Panc1 (cell line): ENCODE data around the gene TMED10. TPM values are rescaled to one million over a fixed set of nuclear protein-coding genes. Genes with fewer than 3 reads are reported as not detected.

ENCODE experiments used
- ATAC-seq: fragments of 200-7000 bp; cut with Tn5 transposase; 2 replicates; pipeline ENCODE4 v1.9.1; 2020; ENCODE audit warnings: mild to moderate bottlenecking, moderate library complexity
- BruUV-seq: library from RNA; stranded (reverse); fragments of 400-500 nt; replicated peaks from 2 replicates; lab custom pipeline; 2021; lab: Mats Ljungman, UMichigan
- CTCF ChIA-PET: fragments of 300-600 bp; sonication (Branson Sonifier 250); formaldehyde crosslinking; loops from one replicate; lab custom pipeline; 2022; ENCODE audit warnings: antibody characterized with exemption; lab: Charles Lee
- POLR2A ChIA-PET: fragments of 300-600 bp; sonication (Branson Sonifier 250); formaldehyde crosslinking; loops from one replicate; lab custom pipeline; 2022; ENCODE audit warnings: antibody characterized with exemption; lab: Charles Lee
- DNase-seq: peaks from one replicate; pipeline ENCODE4 v3.0.0-alpha.2; 2010; ENCODE audit warnings: low read depth, low spot score
- H3K27ac ChIP-seq: 2 replicates; pipeline ENCODE4 v1.5.1; 2011; ENCODE audit warnings: mild to moderate bottlenecking, low read length, inconsistent platforms
- H3K27me3 ChIP-seq: fragments of 200-500 bp; sonication (Bioruptor generic); 2 replicates; pipeline ENCODE4 v1.6.0; 2014; ENCODE audit warnings: low read length, inconsistent platforms; ENCODE audit not compliant: control insufficient read depth, insufficient read depth
- H3K36me3 ChIP-seq: fragments of 200-500 bp; sonication (Bioruptor generic); 2 replicates; pipeline ENCODE4 v1.5.1; 2014; ENCODE audit warnings: inconsistent platforms, mild to moderate bottlenecking, low read length, moderate library complexity; ENCODE audit not compliant: control insufficient read depth, insufficient read depth
- H3K4me1 ChIP-seq: 2 replicates; pipeline ENCODE4 v1.5.1; 2011; ENCODE audit warnings: inconsistent platforms, mild to moderate bottlenecking, low read length, moderate library complexity; ENCODE audit not compliant: control insufficient read depth, insufficient read depth
- H3K4me3 ChIP-seq, 2 experiments: 2 replicates each; pipeline ENCODE4 v1.5.1; 2011 to 2012; ENCODE audit warnings: low read depth in 2 of 2, low read length in 2 of 2, mild to moderate bottlenecking in 2 of 2, inconsistent platforms in 1 of 2, moderate library complexity in 1 of 2
- H3K9me3 ChIP-seq: fragments of 200-500 bp; sonication (Bioruptor generic); 2 replicates; pipeline ENCODE4 v1.5.1; 2014; ENCODE audit warnings: low read depth, mild to moderate bottlenecking, inconsistent platforms, low read length, moderate library complexity; ENCODE audit not compliant: control insufficient read depth, insufficient read depth
- POLR2AphosphoS5 ChIP-seq: IDR thresholded peaks from 2 replicates; pipeline ENCODE4 v1.6.1; 2012; ENCODE audit warnings: mild to moderate bottlenecking, low read depth, low read length, moderate library complexity
- SIN3A ChIP-seq: IDR thresholded peaks from 2 replicates; pipeline ENCODE4 v1.6.1; 2012; ENCODE audit warnings: low read depth, mild to moderate bottlenecking, low read length, moderate library complexity, borderline replicate concordance; ENCODE audit not compliant: insufficient read depth
- TCF7L2 ChIP-seq: IDR thresholded peaks from 2 replicates; pipeline ENCODE4 v1.6.1; 2011; ENCODE audit warnings: mild to moderate bottlenecking, low read depth, low read length, inconsistent platforms
- in situ Hi-C: cut with HindIII; loops from 2 replicates; pipeline ENCODE4 v1.10.0; 2016; ENCODE audit warnings: low sequenced_read_pairs, low pct_unique_long_range_greater_than_20kb
- intact Hi-C: fragments of 100-400 bp; cut with micrococcal nuclease; formaldehyde crosslinking; loops from one replicate; pipeline ENCODE4 v1.10.0; 2022; ENCODE audit not compliant: unreplicated experiment
- total RNA-seq: library from RNA; stranded (reverse); gene quantifications from one replicate; pipeline ENCODE4 v1.2.1, GENCODE V29; 2021; ENCODE audit not compliant: unreplicated experiment
- TF ChIP-seq, protein P1 (sequence below), 2 experiments: IDR thresholded peaks; 2 replicates each; pipeline ENCODE4 v1.6.1; 2011 to 2012; ENCODE audit warnings: low read depth in 2 of 2, control low read depth in 1 of 2, low read length in 1 of 2, mild to moderate bottlenecking in 1 of 2, moderate library complexity in 1 of 2; ENCODE audit not compliant: insufficient read depth in 1 of 2
- TF ChIP-seq, protein P2 (sequence below): fragments of 450-650 bp; IDR thresholded peaks from 2 replicates; pipeline ENCODE4 v1.5.1; 2017; ENCODE audit warnings: mild to moderate bottlenecking

The TMED10 gene
- total RNA-seq, 1 experiment from 2014 or later: 183 TPM

DNA sequence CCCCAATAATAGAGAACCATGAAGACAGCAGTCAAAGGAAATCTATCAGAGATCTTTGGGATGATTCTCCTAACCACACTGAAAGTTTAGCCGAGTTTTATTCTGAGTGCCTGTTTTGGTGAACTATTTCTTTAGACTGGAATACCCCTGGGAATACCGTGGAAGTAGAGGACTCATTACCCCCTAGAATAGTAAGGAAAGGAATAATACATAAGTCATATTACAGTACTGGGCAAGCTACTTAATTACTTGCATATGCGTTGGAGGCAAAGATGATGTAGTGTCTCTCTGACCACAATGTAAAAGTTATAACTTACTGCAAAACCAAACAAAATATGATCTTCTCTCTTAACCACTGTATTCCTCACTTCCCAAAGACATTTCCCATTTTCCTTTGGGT, 81.5 kb downstream of the TMED10 start:
- Histone ChIP-seq H3K9me3 (no peaks in the 10 kb centered on the region), H3K4me3 (no peak overlapping the region), H3K36me3 (peaks cover 7% of the 10 kb centered on the region; the same call in 1 of the 2 replicates), H3K27ac (no peak overlapping the region), H3K4me1 (no peaks in the 10 kb centered on the region), H3K27me3 (no peaks in the 10 kb centered on the region)
- ATAC-seq: no peak
- CTCF ChIA-PET: no interaction called here
- BruUV-seq: no TSS peak
- TF ChIP-seq, protein P1, sequence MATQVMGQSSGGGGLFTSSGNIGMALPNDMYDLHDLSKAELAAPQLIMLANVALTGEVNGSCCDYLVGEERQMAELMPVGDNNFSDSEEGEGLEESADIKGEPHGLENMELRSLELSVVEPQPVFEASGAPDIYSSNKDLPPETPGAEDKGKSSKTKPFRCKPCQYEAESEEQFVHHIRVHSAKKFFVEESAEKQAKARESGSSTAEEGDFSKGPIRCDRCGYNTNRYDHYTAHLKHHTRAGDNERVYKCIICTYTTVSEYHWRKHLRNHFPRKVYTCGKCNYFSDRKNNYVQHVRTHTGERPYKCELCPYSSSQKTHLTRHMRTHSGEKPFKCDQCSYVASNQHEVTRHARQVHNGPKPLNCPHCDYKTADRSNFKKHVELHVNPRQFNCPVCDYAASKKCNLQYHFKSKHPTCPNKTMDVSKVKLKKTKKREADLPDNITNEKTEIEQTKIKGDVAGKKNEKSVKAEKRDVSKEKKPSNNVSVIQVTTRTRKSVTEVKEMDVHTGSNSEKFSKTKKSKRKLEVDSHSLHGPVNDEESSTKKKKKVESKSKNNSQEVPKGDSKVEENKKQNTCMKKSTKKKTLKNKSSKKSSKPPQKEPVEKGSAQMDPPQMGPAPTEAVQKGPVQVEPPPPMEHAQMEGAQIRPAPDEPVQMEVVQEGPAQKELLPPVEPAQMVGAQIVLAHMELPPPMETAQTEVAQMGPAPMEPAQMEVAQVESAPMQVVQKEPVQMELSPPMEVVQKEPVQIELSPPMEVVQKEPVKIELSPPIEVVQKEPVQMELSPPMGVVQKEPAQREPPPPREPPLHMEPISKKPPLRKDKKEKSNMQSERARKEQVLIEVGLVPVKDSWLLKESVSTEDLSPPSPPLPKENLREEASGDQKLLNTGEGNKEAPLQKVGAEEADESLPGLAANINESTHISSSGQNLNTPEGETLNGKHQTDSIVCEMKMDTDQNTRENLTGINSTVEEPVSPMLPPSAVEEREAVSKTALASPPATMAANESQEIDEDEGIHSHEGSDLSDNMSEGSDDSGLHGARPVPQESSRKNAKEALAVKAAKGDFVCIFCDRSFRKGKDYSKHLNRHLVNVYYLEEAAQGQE (IDR thresholded peaks at IDR 0.05; ENCODE audit: insufficient read depth in 1 of 2, low read depth in 2 of 2, low read length in 1 of 2): no peak
- DNase-seq: no peak
- POLR2A ChIA-PET: no interaction called here
- in situ Hi-C loops (no loop called here), intact Hi-C loops (no loop called here)

DNA sequence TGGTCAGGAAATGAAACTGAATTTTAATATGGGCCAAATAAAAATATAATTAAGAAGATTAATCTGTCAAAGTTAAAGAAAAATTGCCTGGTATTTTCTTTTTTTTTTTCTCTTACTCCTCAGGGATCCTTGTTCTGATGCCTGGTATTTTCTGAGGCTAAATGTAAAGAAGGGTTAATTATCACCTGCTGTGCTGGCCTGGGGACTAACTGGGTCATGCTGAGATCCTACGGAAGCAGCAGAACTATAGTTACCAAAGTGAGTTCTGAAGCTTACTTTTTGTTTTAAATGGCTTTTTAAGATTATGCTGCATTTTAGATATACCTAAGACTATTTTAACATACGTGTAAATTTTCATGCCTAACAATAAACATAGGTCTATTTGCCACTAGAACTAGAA, 83.7 kb downstream of the TMED10 start:
- Histone ChIP-seq H3K27me3 (no peaks in the 10 kb centered on the region), H3K36me3 (peaks cover 8% of the 10 kb centered on the region), H3K4me1 (no peaks in the 10 kb centered on the region), H3K4me3 (no peak overlapping the region), H3K27ac (no peak overlapping the region), H3K9me3 (no peaks in the 10 kb centered on the region)
- DNase-seq (no peak), ATAC-seq (no peak)
- ChIA-PET POLR2A (no interaction called here), CTCF (no interaction called here)
- TF ChIP-seq POLR2AphosphoS5: no peak
- TF ChIP-seq, protein P2, sequence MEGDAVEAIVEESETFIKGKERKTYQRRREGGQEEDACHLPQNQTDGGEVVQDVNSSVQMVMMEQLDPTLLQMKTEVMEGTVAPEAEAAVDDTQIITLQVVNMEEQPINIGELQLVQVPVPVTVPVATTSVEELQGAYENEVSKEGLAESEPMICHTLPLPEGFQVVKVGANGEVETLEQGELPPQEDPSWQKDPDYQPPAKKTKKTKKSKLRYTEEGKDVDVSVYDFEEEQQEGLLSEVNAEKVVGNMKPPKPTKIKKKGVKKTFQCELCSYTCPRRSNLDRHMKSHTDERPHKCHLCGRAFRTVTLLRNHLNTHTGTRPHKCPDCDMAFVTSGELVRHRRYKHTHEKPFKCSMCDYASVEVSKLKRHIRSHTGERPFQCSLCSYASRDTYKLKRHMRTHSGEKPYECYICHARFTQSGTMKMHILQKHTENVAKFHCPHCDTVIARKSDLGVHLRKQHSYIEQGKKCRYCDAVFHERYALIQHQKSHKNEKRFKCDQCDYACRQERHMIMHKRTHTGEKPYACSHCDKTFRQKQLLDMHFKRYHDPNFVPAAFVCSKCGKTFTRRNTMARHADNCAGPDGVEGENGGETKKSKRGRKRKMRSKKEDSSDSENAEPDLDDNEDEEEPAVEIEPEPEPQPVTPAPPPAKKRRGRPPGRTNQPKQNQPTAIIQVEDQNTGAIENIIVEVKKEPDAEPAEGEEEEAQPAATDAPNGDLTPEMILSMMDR: no peak
- TF ChIP-seq SIN3A: no peak
- no peak for TF ChIP-seq TCF7L2
- TF ChIP-seq, protein P1 (IDR thresholded peaks at IDR 0.05; ENCODE audit: insufficient read depth in 1 of 2, low read depth in 2 of 2, low read length in 1 of 2): no peak
- no TSS peak for BruUV-seq
- intact Hi-C loops (no loop called here), in situ Hi-C loops (no loop called here)
